ENCODE data around the gene UBE2H.

UBE2H gene

GRCh38 chr7:129875745-129876411 lies 76.9 kb downstream of the UBE2H start:
- TF ChIP-seq CTCF (IDR thresholded peaks at IDR 0.05; ENCODE audit: insufficient read depth, low read length) (no peak), REST (IDR thresholded peaks at IDR 0.05; ENCODE audit: insufficient replicate concordance, low read depth) (no peak), POLR2AphosphoS5 (IDR thresholded peaks at IDR 0.05; ENCODE audit: low read depth) (no peak), GABPA (IDR thresholded peaks at IDR 0.05; ENCODE audit: low read depth) (no peak), SPI1 (IDR thresholded peaks at IDR 0.05; ENCODE audit: borderline replicate concordance, low read depth) (no peak)
- no peaks in the 10 kb centered on the region for H3K27me3 ChIP-seq (ENCODE audit: insufficient read depth, poor library complexity, severe bottlenecking)
- H3K27ac ChIP-seq (replicated peaks) = no peak overlapping the region
- H3K4me3 ChIP-seq (replicated peaks; ENCODE audit: insufficient read depth, low read length) = no peak overlapping the region
- DNase-seq (ENCODE audit: low read depth in 1 of 2, low spot score in 1 of 2) = no peak

- Histone ChIP-seq H3K4me3 (replicated peaks; ENCODE audit: insufficient read depth, low read length) (no peak overlapping the region), H3K27me3 (ENCODE audit: insufficient read depth, poor library complexity, severe bottlenecking) (no peaks in the 10 kb centered on the region), H3K27ac (replicated peaks) (no peak overlapping the region)
- no peak for DNase-seq (ENCODE audit: low read depth in 1 of 2, low spot score in 1 of 2)
- no peak for TF ChIP-seq GABPA (IDR thresholded peaks at IDR 0.05; ENCODE audit: low read depth)
- TF ChIP-seq CTCF (IDR thresholded peaks at IDR 0.05; ENCODE audit: insufficient read depth, low read length) = no peak
- TF ChIP-seq REST (IDR thresholded peaks at IDR 0.05; ENCODE audit: insufficient replicate concordance, low read depth) = no peak
- no peak for TF ChIP-seq POLR2AphosphoS5 (IDR thresholded peaks at IDR 0.05; ENCODE audit: low read depth)
- no peak for TF ChIP-seq SPI1 (IDR thresholded peaks at IDR 0.05; ENCODE audit: borderline replicate concordance, low read depth)
Observed at GRCh38 chr7:129875160-129875559, 77.6 kb downstream of the UBE2H start.

GRCh38 chr7:129874722-129875121 lies 78.0 kb downstream of the UBE2H start:
- no peak for DNase-seq (ENCODE audit: low read depth in 1 of 2, low spot score in 1 of 2)
- Histone ChIP-seq H3K27ac (replicated peaks) (no peak overlapping the region), H3K27me3 (ENCODE audit: insufficient read depth, poor library complexity, severe bottlenecking) (no peaks in the 10 kb centered on the region), H3K4me3 (replicated peaks; ENCODE audit: insufficient read depth, low read length) (no peak overlapping the region)
- no peak for TF ChIP-seq POLR2AphosphoS5 (IDR thresholded peaks at IDR 0.05; ENCODE audit: low read depth)
- TF ChIP-seq REST (IDR thresholded peaks at IDR 0.05; ENCODE audit: insufficient replicate concordance, low read depth) = no peak
- no peak for TF ChIP-seq GABPA (IDR thresholded peaks at IDR 0.05; ENCODE audit: low read depth)
